Calu3 (cell line): ENCODE measurements around the gene MAD1L1. TPM values are rescaled to one million over a fixed set of nuclear protein-coding genes. Genes with fewer than 3 reads are reported as not detected.
"Not testable (repeated sequence)": the region's sequence is repeated elsewhere in the genome, so short reads cannot be mapped to it uniquely, and the experiment has no call there.

Source experiments
- BruUV-seq: library from RNA; stranded (reverse); fragments of 400-500 nt; replicated peaks from 2 replicates; lab custom pipeline; 2021; lab: Mats Ljungman, UMichigan
- CTCF ChIA-PET: fragments of 300-600 bp; sonication (Branson Sonifier 250); formaldehyde crosslinking; loops from one replicate; lab custom pipeline; 2022; ENCODE audit warnings: antibody characterized with exemption; lab: Charles Lee
- DNase-seq: peaks from one replicate; pipeline ENCODE4 v3.0.0; 2022
- H3K27ac Mint-ChIP-seq: one replicate; pipeline ENCODE4 v1.8.0; 2022; ENCODE audit warnings: mixed read lengths; ENCODE audit not compliant: unreplicated experiment
- H3K27me3 Mint-ChIP-seq: one replicate; pipeline ENCODE4 v1.8.0; 2022; ENCODE audit warnings: mixed read lengths; ENCODE audit not compliant: unreplicated experiment
- H3K36me3 Mint-ChIP-seq: one replicate; pipeline ENCODE4 v1.8.0; 2022; ENCODE audit warnings: mild to moderate bottlenecking, moderate library complexity, mixed read lengths; ENCODE audit not compliant: insufficient read depth, unreplicated experiment
- H3K4me1 Mint-ChIP-seq: one replicate; pipeline ENCODE4 v1.8.0; 2022; ENCODE audit warnings: mild to moderate bottlenecking, low read depth, mixed read lengths; ENCODE audit not compliant: unreplicated experiment
- H3K4me3 Mint-ChIP-seq: one replicate; pipeline ENCODE4 v1.8.0; 2022; ENCODE audit warnings: mild to moderate bottlenecking, low read depth, moderate library complexity, mixed read lengths; ENCODE audit not compliant: unreplicated experiment
- H3K9me3 Mint-ChIP-seq: one replicate; pipeline ENCODE4 v1.8.0; 2022; ENCODE audit warnings: low read depth, mixed read lengths; ENCODE audit not compliant: unreplicated experiment
- intact Hi-C: fragments of 100-400 bp; cut with micrococcal nuclease; formaldehyde crosslinking; loops from one replicate; pipeline ENCODE4 v1.10.0; 2022; ENCODE audit not compliant: unreplicated experiment
- total RNA-seq: library from RNA; stranded (reverse); gene quantifications from 2 replicates; pipeline ENCODE4 v1.2.3, GENCODE V29; 2022
- TF ChIP-seq, protein P1 (sequence below): fragments of 200-600 bp; IDR thresholded peaks from one replicate; pipeline ENCODE4 v1.8.0; 2022; ENCODE audit warnings: antibody characterized with exemption; ENCODE audit not compliant: unreplicated experiment

The MAD1L1 gene
- total RNA-seq, 1 experiment from 2014 or later: 86.0 TPM

- Mint-ChIP-seq H3K4me3 (no peak overlapping the region), H3K9me3 (no peaks in the 10 kb centered on the region), H3K36me3 (peaks cover 11% of the 10 kb centered on the region), H3K27me3 (no peaks in the 10 kb centered on the region), H3K27ac (no peak overlapping the region), H3K4me1 (no peaks in the 10 kb centered on the region)
- no TSS peak for BruUV-seq
- intact Hi-C loops: no loop called here
- CTCF ChIA-PET: interaction anchor here (0.6 to 1.1 kb wide), 2 partner anchors 23 to 847 kb away, joined by 3 to 4 read pairs; no protein-coding TSS in a partner anchor
- TF ChIP-seq, protein P1, sequence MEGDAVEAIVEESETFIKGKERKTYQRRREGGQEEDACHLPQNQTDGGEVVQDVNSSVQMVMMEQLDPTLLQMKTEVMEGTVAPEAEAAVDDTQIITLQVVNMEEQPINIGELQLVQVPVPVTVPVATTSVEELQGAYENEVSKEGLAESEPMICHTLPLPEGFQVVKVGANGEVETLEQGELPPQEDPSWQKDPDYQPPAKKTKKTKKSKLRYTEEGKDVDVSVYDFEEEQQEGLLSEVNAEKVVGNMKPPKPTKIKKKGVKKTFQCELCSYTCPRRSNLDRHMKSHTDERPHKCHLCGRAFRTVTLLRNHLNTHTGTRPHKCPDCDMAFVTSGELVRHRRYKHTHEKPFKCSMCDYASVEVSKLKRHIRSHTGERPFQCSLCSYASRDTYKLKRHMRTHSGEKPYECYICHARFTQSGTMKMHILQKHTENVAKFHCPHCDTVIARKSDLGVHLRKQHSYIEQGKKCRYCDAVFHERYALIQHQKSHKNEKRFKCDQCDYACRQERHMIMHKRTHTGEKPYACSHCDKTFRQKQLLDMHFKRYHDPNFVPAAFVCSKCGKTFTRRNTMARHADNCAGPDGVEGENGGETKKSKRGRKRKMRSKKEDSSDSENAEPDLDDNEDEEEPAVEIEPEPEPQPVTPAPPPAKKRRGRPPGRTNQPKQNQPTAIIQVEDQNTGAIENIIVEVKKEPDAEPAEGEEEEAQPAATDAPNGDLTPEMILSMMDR: no peak
- no peak for DNase-seq
These were observed 415.6 kb downstream of the MAD1L1 start for GRCh38 chr7:1817061-1817712.

- intact Hi-C loops, BruUV-seq, H3K27me3 Mint-ChIP-seq, H3K4me1 Mint-ChIP-seq, H3K9me3 Mint-ChIP-seq, H3K4me3 Mint-ChIP-seq, DNase-seq, H3K27ac Mint-ChIP-seq: not testable (repeated sequence)
- H3K36me3 Mint-ChIP-seq: peaks cover 11% of the 10 kb centered on the region
- CTCF ChIA-PET: interaction anchor here (1.1 kb wide), 1 partner anchor 22 kb away, joined by 3 read pairs; no protein-coding TSS in a partner anchor
These were observed 416.3 kb downstream of the MAD1L1 start for GRCh38 chr7:1816451-1816850.

- intact Hi-C loops, H3K27ac Mint-ChIP-seq, CTCF ChIA-PET, H3K27me3 Mint-ChIP-seq, BruUV-seq, H3K4me1 Mint-ChIP-seq, H3K9me3 Mint-ChIP-seq, H3K4me3 Mint-ChIP-seq, DNase-seq: not testable (repeated sequence)
- H3K36me3 Mint-ChIP-seq: peaks cover 11% of the 10 kb centered on the region
These were observed 417.0 kb downstream of the MAD1L1 start for GRCh38 chr7:1815551-1816281.

DNA sequence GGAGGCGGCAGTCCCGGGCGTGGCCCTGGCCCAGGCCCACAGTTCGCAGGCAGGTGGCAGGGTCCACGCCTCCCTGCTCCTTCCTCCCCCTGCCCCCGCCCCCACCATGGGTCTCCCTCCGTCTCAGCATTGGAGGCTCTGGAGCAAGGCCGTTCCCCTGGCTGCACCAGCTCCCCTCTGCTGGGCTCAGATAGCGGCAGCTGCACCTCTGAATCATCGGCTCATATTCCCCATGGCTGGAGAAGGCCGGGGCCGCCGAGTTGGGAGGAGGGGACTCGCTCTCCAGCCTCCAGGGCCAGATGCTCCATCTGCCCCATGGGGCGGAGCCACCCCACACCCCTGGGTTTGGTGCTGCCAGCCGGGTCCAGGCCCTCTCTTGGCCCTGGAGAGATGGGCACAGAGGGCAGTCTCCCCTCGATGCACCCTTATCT is 417.7 kb downstream of the MAD1L1 start:
- TF ChIP-seq, protein P1: no peak
- CTCF ChIA-PET: interaction anchor here (1.6 kb wide), 1 partner anchor 11 kb away, joined by 4 read pairs; no protein-coding TSS in a partner anchor
- intact Hi-C loops: no loop called here
- no peaks in the 10 kb centered on the region for H3K27me3 Mint-ChIP-seq
- H3K36me3 Mint-ChIP-seq: peaks cover 11% of the 10 kb centered on the region
- DNase-seq: no peak
- no TSS peak for BruUV-seq
- H3K27ac Mint-ChIP-seq: no peak overlapping the region
- H3K4me3 Mint-ChIP-seq: no peak overlapping the region
- no peaks in the 10 kb centered on the region for H3K9me3 Mint-ChIP-seq
- H3K4me1 Mint-ChIP-seq: no peaks in the 10 kb centered on the region

DNA sequence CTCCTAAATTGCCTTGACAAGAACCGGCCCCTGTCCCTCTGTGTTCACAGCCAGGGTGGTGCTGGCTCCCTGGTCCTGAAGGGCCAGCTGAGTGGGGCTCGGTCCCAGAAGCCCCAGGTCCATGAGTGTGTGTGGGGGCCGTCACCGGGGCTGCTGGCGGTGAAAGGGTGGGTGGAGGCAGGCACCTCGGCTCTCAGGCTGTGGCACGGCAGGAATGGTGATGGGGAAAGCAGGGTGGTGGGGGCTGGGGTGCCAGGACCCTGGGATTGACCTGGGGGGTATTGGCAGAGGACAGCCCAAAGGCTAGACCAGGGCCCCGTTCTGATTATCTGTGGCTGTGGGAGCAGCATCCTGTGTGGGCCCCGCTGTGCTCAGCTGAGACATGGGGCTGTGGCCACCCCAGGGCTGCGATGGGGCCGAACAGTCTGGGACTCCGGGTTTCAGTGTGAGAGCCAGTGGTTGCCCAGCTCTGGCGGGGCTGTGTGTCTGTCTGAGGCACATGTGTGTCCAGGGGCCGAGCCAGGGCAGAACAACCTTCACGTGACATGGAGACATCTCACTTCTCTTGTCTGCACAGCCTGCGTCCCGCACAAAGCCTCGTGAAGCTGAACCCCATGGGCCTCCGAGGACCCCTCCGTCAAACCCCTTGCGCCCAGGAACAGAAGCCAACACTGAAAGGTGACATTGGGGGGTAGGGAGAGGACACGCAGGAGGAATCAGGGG is 418.5 kb downstream of the MAD1L1 start:
- no TSS peak for BruUV-seq
- intact Hi-C loops: no loop called here

More for the DNA sequence above, 418.5 kb downstream of the MAD1L1 start:
- H3K27me3 Mint-ChIP-seq: no peaks in the 10 kb centered on the region
- CTCF ChIA-PET: interaction anchor here (1.6 kb wide), 1 partner anchor 12 kb away, joined by 4 read pairs; no protein-coding TSS in a partner anchor
- H3K4me1 Mint-ChIP-seq: no peaks in the 10 kb centered on the region
- peaks cover 6% of the 10 kb centered on the region for H3K36me3 Mint-ChIP-seq
- DNase-seq: no peak
- TF ChIP-seq, protein P1: no peak
- H3K27ac Mint-ChIP-seq: no peak overlapping the region
- no peak overlapping the region for H3K4me3 Mint-ChIP-seq
- no peaks in the 10 kb centered on the region for H3K9me3 Mint-ChIP-seq
